Activated CD4-positive, alpha-beta T cell treated with anti-CD3 and anti-CD28 coated beads, Interleukin-2, amount 10 ng/mL, durations not matched to agents 24 days and 14 days (primary cell): ENCODE measurements around the gene FAM90A26. TPM values are rescaled to one million over a fixed set of nuclear protein-coding genes. Genes with fewer than 3 reads are reported as not detected.
"Not testable (repeated sequence)": the region's sequence is repeated elsewhere in the genome, so short reads cannot be mapped to it uniquely, and the experiment has no call there.

Source experiments
- DNase-seq: peaks from one replicate; pipeline ENCODE4 v3.0.0; 2022
- H3K27ac Mint-ChIP-seq: one replicate; pipeline ENCODE4 v1.8.0; 2022; ENCODE audit warnings: mild to moderate bottlenecking, mixed read lengths
- H3K27me3 Mint-ChIP-seq: one replicate; pipeline ENCODE4 v1.8.0; 2022; ENCODE audit warnings: mixed read lengths
- H3K36me3 Mint-ChIP-seq: one replicate; pipeline ENCODE4 v1.8.0; 2022; ENCODE audit warnings: low read depth, mild to moderate bottlenecking, mixed read lengths
- H3K4me1 Mint-ChIP-seq: one replicate; pipeline ENCODE4 v1.8.0; 2021; ENCODE audit warnings: mixed read lengths
- H3K4me3 Mint-ChIP-seq: one replicate; pipeline ENCODE4 v1.8.0; 2022; ENCODE audit warnings: mild to moderate bottlenecking, moderate library complexity, mixed read lengths
- H3K9me3 Mint-ChIP-seq: one replicate; pipeline ENCODE4 v1.8.0; 2021; ENCODE audit warnings: mixed read lengths
- intact Hi-C: fragments of 100-400 bp; cut with micrococcal nuclease; formaldehyde crosslinking; loops from one replicate; pipeline ENCODE4 v1.15.1; 2023
- total RNA-seq: library from RNA; stranded (reverse); gene quantifications from 2 replicates; pipeline ENCODE4 v1.2.3, GENCODE V29; 2022

FAM90A26 gene
- total RNA-seq, 1 donor from 2014 or later = not detected

DNA sequence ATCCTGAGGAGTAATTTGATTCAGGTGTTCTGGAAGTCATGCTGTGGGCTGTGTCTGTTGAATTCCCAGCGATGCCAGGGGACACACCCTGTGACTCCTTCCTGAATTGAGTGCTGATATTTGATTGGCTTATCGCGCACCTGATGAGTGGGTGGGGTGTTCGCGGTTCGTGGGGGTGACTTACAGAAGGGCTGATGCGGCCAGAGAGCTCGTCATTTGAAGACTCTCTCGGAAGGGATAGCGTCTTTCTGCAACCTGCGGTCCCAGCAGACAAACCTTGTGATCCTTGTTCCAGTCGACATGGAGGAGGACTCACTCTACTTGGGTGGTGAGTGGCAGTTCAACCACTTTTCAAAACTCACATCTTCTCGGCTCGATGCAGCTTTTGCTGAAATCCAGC, 54.4 kb downstream of the FAM90A26 start, which contains the start of gene USP17L13:
Gene USP17L13, plus strand, starts transcription at position 301 of the 400 bp plus-strand sequence. Its CDS starts 0 bp downstream, at position 301.
- not testable (repeated sequence) for H3K36me3 Mint-ChIP-seq, H3K9me3 Mint-ChIP-seq, DNase-seq

More for the DNA sequence above, 54.4 kb downstream of the FAM90A26 start, which contains the start of gene USP17L13:
- H3K27me3 Mint-ChIP-seq, H3K27ac Mint-ChIP-seq, intact Hi-C loops, H3K4me1 Mint-ChIP-seq, H3K4me3 Mint-ChIP-seq: not testable (repeated sequence)

Other genes starting within 250 kb of the FAM90A26 start
- gene USP17L10, start 40.2 kb downstream of the FAM90A26 start, total RNA-seq = not detected in 2 replicates
- not detected in 2 replicates for gene USP17L11, start 45.0 kb downstream of the FAM90A26 start, total RNA-seq
- gene USP17L12, start 49.7 kb downstream of the FAM90A26 start, total RNA-seq = not detected in 2 replicates
- gene USP17L13, start 54.5 kb downstream of the FAM90A26 start, total RNA-seq = not detected in 2 replicates
- 0.14 TPM in 1 of 2 replicates, not detected in the other for gene USP17L15, start 64.0 kb downstream of the FAM90A26 start, total RNA-seq
- gene USP17L17, start 73.5 kb downstream of the FAM90A26 start, total RNA-seq = not detected in 2 replicates
- gene USP17L18, start 78.2 kb downstream of the FAM90A26 start, total RNA-seq = not detected in 2 replicates
- gene USP17L19, start 83.0 kb downstream of the FAM90A26 start, total RNA-seq = not detected in 2 replicates
- not detected in 2 replicates for gene USP17L20, start 87.7 kb downstream of the FAM90A26 start, total RNA-seq
- not detected in 2 replicates for gene USP17L21, start 92.5 kb downstream of the FAM90A26 start, total RNA-seq
- gene USP17L22, start 97.2 kb downstream of the FAM90A26 start, total RNA-seq = not detected in 2 replicates
- gene USP17L24, start 154.8 kb downstream of the FAM90A26 start, total RNA-seq = not detected in 2 replicates
- gene USP17L25, start 159.5 kb downstream of the FAM90A26 start, total RNA-seq = not detected in 2 replicates
- gene USP17L26, start 164.2 kb downstream of the FAM90A26 start, total RNA-seq = not detected in 2 replicates
- gene USP17L5, start 169.0 kb downstream of the FAM90A26 start, total RNA-seq = not detected in 2 replicates
- gene USP17L27, start 173.7 kb downstream of the FAM90A26 start, total RNA-seq = not detected in 2 replicates
- not detected in 2 replicates for gene USP17L28, start 178.5 kb downstream of the FAM90A26 start, total RNA-seq
- not detected in 2 replicates for gene USP17L29, start 183.2 kb downstream of the FAM90A26 start, total RNA-seq
- gene USP17L30, start 192.7 kb downstream of the FAM90A26 start, total RNA-seq = not detected in 2 replicates